HepG2 (cell line): ENCODE results near the gene EZH1. TPM values are rescaled to one million over a fixed set of nuclear protein-coding genes. Genes with fewer than 3 reads are reported as not detected.

ENCODE experiments used
- DDIT3 ChIP-seq: sonication (generic); formaldehyde crosslinking; IDR thresholded peaks from 2 replicates; pipeline ENCODE4 v1.4.0; 2020; ENCODE audit warnings: mild to moderate bottlenecking, missing genetic modification reagents
- FOXP4 ChIP-seq: sonication (generic); formaldehyde crosslinking; IDR thresholded peaks from 2 replicates; pipeline ENCODE4 v1.4.0; 2020; ENCODE audit warnings: missing genetic modification reagents
- GMEB1 ChIP-seq: sonication (generic); formaldehyde crosslinking; IDR thresholded peaks from 2 replicates; pipeline ENCODE4 v1.5.1; 2020; ENCODE audit warnings: missing genetic modification reagents, mild to moderate bottlenecking, borderline replicate concordance
- HOMEZ ChIP-seq: IDR thresholded peaks from 2 replicates; pipeline ENCODE4 v1.6.1; 2016; ENCODE audit warnings: low read depth
- KDM4B ChIP-seq: sonication (generic); formaldehyde crosslinking; IDR thresholded peaks from 2 replicates; pipeline ENCODE4 v1.4.0; 2020; ENCODE audit warnings: missing genetic modification reagents
- NR0B2 ChIP-seq: sonication (generic); formaldehyde crosslinking; IDR thresholded peaks from 2 replicates; pipeline ENCODE4 v1.4.0; 2020; ENCODE audit warnings: mild to moderate bottlenecking, missing genetic modification reagents
- PATZ1 ChIP-seq: sonication (generic); formaldehyde crosslinking; IDR thresholded peaks from 2 replicates; pipeline ENCODE4 v1.4.0; 2020; ENCODE audit warnings: missing genetic modification reagents
- ZNF142 ChIP-seq: sonication (generic); formaldehyde crosslinking; IDR thresholded peaks from 2 replicates; pipeline ENCODE4 v1.4.0; 2020; ENCODE audit warnings: missing genetic modification reagents
- ZNF777 ChIP-seq: sonication (generic); formaldehyde crosslinking; IDR thresholded peaks from 2 replicates; pipeline ENCODE4 v1.4.0; 2020; ENCODE audit warnings: missing genetic modification reagents
- ZNF792 ChIP-seq: IDR thresholded peaks from 2 replicates; pipeline ENCODE4 v1.6.1; 2016
- polyA plus RNA-seq, 8 experiments: library from polyadenylated mRNA; depleted of rRNA in 3 of 8; stranded (reverse) in 7 of 8; unstranded in 1 of 8; fragments of >200 nt; fragmentation: Illumina TruSeq in 4 of 8; extraction: Trizol in 4 of 8; gene quantifications; 2 replicates each; pipeline versions ENCODE4 v1.2.1 to v1.2.3, GENCODE V29; 2011 to 2016; ENCODE audit warnings: low read depth in 4 of 8, missing spikeins in 1 of 8, mixed read lengths in 1 of 8; ENCODE audit not compliant: insufficient read depth in 1 of 8
- total RNA-seq, 5 experiments: library from RNA; depleted of rRNA; stranded (reverse); fragments of >200 nt; fragmentation: Illumina TruSeq; extraction: Trizol; gene quantifications; 2 replicates each; pipeline ENCODE4 v1.2.3, GENCODE V29; 2016; ENCODE audit warnings: low read depth in 1 of 5

EZH1 gene
- total and polyA plus RNA-seq, 2 of the 13 experiments (the other 11 are each of a cell fraction or from before 2014, with no cell fraction given): 11.6 to 24.0 TPM

- peak; percentile 85 for TF ChIP-seq FOXP4 (CRISPR knock-in tag)
- peak; percentile 89 for TF ChIP-seq ZNF777
- no peak for TF ChIP-seq DDIT3 (CRISPR knock-in tag)
- TF ChIP-seq GMEB1 (CRISPR knock-in tag): no peak; the same call in 1 of the 2 replicates
- 0 out of 2 replicates have a peak, but pooled peaks have one; percentile 11 for TF ChIP-seq KDM4B (CRISPR knock-in tag)
- no peak; the same call in 1 of the 2 replicates for TF ChIP-seq ZNF142 (CRISPR knock-in tag)
- TF ChIP-seq PATZ1 (CRISPR knock-in tag): peak; percentile 98
- TF ChIP-seq NR0B2 (CRISPR knock-in tag): no peak
- TF ChIP-seq ZNF792 (CRISPR knock-in tag): peak; percentile 92
- TF ChIP-seq HOMEZ: peak; percentile 87
Observed at GRCh38 chr17:42779936-42780850, 35.4 kb upstream of the EZH1 start, which contains the start of gene WNK4 (continued).
